Measurements from ENCODE around the gene VAMP1.

DNA sequence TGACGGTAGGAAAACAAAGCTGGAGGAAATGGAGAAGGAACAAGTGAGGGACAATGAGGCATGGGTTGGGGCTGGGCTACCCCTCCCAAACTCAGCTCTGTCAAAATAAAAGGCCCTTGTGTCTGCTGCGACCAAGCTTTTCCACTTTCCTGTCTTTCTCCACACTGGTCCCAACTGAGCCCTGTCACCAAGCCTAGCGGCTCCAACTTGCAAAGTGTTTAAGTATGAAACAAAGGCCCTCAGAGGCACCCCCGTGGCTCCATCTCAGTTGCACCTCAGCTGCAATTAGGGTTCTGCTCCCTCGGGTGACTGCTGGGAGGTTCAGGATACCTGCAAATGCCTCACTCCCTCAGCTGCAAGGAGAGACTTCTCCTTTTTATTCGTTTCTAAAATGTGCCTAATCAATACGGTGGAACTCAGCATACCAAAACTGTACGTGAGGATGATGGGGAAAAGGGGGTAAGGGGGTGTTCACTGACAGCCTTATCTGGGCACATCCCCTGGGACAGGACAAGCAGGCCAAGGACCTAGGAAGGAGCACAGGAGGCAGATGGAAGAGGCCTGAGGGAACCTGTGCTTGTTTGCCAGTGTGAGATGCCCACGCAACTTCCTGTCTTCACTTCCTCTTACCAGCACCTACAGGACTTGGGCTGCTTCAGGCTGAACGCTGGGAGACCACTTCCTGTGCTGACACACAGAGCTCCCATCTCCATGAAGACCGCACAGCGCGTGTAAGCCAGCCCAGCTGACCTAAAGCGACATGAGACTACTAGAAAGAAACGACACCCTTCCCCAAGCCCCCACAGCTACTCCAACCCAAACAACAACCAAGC, 8.9 kb downstream of the VAMP1 start:
- TF ChIP-seq MYC (IDR thresholded peaks at IDR 0.05; ENCODE audit: low read depth, low read length) = no peak
- TF ChIP-seq, protein P1, sequence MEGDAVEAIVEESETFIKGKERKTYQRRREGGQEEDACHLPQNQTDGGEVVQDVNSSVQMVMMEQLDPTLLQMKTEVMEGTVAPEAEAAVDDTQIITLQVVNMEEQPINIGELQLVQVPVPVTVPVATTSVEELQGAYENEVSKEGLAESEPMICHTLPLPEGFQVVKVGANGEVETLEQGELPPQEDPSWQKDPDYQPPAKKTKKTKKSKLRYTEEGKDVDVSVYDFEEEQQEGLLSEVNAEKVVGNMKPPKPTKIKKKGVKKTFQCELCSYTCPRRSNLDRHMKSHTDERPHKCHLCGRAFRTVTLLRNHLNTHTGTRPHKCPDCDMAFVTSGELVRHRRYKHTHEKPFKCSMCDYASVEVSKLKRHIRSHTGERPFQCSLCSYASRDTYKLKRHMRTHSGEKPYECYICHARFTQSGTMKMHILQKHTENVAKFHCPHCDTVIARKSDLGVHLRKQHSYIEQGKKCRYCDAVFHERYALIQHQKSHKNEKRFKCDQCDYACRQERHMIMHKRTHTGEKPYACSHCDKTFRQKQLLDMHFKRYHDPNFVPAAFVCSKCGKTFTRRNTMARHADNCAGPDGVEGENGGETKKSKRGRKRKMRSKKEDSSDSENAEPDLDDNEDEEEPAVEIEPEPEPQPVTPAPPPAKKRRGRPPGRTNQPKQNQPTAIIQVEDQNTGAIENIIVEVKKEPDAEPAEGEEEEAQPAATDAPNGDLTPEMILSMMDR (IDR thresholded peaks at IDR 0.05; ENCODE audit: extremely low read depth in 1 of 2, insufficient read depth in 1 of 2, low read depth in 1 of 2, low read length in 2 of 2) = no peak
- no peak for TF ChIP-seq POLR2A (IDR thresholded peaks at IDR 0.05; ENCODE audit: low read depth, low read length)
- TF ChIP-seq EZH2 (IDR thresholded peaks at IDR 0.05; ENCODE audit: borderline replicate concordance, low read depth, low read length, severe bottlenecking) = no peak
- no peak for TF ChIP-seq FOS (IDR thresholded peaks at IDR 0.05; ENCODE audit: borderline replicate concordance, insufficient read depth, low read length)

Measured in endothelial cell of umbilical vein (primary cell).